ENCODE measurements around the gene VPS37C.

DNA sequence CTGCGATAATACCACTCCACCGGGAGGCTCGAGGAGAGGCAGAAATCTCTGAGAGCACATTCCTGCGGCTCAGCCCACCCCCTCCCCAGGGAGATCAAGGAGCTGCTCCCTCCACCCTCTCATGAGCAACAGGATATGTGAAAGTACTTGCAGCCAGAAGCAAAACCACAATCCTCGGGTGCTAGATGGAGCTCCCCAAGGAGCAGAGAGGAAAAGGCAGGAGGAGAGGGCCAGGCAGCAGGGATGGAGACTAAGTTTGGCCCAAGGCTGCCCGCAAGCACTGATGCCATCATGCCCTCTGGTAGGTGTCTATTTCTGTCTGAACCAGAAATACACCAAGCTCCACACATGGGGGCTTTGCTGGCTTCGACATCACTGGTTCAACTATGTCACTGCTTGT, 22.3 kb downstream of the VPS37C start:
- TF ChIP-seq, protein P1, sequence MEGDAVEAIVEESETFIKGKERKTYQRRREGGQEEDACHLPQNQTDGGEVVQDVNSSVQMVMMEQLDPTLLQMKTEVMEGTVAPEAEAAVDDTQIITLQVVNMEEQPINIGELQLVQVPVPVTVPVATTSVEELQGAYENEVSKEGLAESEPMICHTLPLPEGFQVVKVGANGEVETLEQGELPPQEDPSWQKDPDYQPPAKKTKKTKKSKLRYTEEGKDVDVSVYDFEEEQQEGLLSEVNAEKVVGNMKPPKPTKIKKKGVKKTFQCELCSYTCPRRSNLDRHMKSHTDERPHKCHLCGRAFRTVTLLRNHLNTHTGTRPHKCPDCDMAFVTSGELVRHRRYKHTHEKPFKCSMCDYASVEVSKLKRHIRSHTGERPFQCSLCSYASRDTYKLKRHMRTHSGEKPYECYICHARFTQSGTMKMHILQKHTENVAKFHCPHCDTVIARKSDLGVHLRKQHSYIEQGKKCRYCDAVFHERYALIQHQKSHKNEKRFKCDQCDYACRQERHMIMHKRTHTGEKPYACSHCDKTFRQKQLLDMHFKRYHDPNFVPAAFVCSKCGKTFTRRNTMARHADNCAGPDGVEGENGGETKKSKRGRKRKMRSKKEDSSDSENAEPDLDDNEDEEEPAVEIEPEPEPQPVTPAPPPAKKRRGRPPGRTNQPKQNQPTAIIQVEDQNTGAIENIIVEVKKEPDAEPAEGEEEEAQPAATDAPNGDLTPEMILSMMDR (IDR thresholded peaks at IDR 0.05; ENCODE audit: insufficient read depth, low read length), result no peak
- TF ChIP-seq POLR2AphosphoS5 (IDR thresholded peaks at IDR 0.05; ENCODE audit: low read depth) (no peak), SPI1 (IDR thresholded peaks at IDR 0.05; ENCODE audit: borderline replicate concordance, low read depth) (no peak), GABPA (IDR thresholded peaks at IDR 0.05; ENCODE audit: low read depth) (no peak)
- TF ChIP-seq, protein P2, sequence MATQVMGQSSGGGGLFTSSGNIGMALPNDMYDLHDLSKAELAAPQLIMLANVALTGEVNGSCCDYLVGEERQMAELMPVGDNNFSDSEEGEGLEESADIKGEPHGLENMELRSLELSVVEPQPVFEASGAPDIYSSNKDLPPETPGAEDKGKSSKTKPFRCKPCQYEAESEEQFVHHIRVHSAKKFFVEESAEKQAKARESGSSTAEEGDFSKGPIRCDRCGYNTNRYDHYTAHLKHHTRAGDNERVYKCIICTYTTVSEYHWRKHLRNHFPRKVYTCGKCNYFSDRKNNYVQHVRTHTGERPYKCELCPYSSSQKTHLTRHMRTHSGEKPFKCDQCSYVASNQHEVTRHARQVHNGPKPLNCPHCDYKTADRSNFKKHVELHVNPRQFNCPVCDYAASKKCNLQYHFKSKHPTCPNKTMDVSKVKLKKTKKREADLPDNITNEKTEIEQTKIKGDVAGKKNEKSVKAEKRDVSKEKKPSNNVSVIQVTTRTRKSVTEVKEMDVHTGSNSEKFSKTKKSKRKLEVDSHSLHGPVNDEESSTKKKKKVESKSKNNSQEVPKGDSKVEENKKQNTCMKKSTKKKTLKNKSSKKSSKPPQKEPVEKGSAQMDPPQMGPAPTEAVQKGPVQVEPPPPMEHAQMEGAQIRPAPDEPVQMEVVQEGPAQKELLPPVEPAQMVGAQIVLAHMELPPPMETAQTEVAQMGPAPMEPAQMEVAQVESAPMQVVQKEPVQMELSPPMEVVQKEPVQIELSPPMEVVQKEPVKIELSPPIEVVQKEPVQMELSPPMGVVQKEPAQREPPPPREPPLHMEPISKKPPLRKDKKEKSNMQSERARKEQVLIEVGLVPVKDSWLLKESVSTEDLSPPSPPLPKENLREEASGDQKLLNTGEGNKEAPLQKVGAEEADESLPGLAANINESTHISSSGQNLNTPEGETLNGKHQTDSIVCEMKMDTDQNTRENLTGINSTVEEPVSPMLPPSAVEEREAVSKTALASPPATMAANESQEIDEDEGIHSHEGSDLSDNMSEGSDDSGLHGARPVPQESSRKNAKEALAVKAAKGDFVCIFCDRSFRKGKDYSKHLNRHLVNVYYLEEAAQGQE (IDR thresholded peaks at IDR 0.05; ENCODE audit: insufficient replicate concordance, low read depth), result no peak

Measured in HL-60 (cell line).